Activated gamma-delta T cell treated with anti-CD3 and anti-CD28 coated beads, Interleukin-2, amount 50 U/mL, for 16 hours (primary cell): ENCODE results near the gene GNAI1.

ENCODE experiments used
- DNase-seq: peaks from one replicate; pipeline ENCODE4 v3.0.0-alpha.2; 2020; ENCODE audit warnings: low read depth

Gene GNAI1

DNA sequence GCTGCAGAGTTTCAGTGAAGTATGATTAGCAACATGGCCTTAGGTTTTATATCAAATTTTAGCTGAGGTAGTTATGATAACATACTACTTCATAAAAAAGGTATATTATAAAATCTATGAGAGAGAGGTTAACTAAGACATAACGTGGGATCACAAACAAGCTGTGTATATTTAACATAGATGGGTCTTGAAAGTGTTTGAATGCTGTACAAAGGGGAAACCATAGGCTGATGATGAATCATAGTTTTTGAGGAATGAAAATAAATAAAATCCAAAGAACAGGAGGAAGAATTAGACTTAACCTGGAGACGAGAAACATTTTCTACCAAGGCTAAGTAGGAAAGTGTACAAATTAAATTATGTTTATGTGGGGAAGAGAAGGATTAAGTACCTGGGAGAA, 119.0 kb downstream of the GNAI1 start:
- DNase-seq: no peak

DNA sequence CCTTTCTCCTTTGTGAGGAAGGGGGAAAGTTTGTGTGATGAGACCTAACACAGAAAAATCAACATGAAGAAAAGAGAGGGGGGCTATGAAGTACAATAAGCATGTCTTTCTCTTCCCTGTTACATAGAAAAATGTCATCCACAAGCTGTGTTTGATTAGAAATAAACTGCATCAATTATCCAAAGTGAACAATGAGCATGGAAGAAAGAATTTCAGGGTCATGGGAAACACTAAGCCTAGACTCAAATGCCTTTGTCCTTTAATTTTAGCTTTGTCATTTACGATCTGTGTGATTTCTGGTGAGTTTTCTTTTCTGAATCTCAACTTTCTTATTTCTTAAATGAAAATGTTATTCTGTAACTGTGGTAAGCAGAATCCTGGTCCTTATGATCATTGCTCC, 121.0 kb downstream of the GNAI1 start:
- no peak for DNase-seq

DNA sequence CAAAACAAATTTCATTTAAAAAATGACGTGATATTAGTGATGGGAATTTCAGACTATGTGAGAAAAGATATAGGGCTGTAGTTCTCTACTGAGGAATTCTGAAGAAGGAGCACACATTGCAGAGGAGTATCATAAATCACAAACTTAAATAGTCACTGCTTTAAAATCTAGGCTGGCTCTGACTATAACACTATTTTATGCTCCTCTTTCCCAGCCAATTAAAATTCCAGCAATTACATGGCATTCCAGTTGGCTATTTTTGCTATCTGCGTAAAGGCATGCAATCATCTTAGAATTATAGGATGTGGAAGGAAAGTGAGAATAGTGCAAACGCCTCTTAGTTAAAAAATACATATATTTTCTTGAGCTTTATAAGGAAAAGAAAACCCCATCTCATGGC, 123.1 kb downstream of the GNAI1 start:
- DNase-seq: no peak

DNA sequence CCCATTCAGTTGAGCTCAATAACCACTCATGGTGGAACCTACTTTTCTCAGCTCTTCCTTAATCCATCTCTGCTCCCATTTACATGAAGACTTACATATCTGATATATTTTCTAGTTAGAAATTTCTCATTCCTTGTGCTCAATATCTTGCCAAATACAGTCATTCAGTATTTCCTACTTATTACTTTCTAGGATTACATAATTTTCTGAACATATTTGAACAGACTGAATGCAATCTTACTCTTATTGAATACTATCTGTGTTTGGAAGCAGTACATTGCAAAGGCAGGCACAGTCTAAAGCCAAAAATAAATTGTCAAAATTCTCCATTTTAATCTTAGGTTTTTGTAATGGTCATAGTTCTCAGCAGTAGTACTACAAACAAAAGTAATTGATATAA, 126.0 kb downstream of the GNAI1 start:
- no peak for DNase-seq

DNA sequence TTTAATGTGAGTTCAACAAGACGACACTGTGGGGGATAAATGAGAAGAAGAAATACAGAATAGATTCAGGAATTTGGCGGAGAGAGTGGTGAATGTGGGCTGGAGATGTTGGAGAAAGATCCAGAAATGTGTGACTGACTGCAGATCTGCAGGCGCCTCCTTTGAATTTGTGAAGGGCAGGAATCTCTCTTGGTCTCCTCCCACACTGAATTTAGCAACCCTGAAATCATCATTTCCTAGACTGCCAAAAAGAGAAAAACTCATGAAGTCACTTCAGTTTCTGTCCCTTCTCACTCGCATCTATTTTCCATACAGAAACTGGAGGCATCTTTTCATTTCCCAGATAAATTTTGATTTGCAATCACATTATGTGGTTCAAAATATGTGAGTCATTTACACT, 128.7 kb downstream of the GNAI1 start:
- DNase-seq: no peak

DNA sequence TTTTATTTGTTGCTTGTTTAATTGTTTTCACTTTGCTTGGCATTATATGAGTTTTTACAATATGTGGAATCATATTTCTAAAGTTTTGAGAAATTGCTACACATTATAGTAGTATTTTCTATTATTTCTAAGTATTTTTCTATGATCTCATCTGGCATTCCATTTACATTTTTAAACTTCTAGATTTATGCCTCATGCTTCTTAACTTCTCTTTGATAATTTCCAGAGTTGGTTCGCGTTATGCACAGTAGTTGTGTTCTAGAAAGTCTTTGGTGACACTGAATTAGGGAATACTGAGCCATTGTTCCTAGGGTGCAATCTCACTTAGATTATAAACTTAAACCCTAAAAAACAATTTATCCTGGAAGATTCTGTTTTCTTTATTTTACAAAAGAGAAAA, 129.2 kb downstream of the GNAI1 start:
- no peak for DNase-seq

DNA sequence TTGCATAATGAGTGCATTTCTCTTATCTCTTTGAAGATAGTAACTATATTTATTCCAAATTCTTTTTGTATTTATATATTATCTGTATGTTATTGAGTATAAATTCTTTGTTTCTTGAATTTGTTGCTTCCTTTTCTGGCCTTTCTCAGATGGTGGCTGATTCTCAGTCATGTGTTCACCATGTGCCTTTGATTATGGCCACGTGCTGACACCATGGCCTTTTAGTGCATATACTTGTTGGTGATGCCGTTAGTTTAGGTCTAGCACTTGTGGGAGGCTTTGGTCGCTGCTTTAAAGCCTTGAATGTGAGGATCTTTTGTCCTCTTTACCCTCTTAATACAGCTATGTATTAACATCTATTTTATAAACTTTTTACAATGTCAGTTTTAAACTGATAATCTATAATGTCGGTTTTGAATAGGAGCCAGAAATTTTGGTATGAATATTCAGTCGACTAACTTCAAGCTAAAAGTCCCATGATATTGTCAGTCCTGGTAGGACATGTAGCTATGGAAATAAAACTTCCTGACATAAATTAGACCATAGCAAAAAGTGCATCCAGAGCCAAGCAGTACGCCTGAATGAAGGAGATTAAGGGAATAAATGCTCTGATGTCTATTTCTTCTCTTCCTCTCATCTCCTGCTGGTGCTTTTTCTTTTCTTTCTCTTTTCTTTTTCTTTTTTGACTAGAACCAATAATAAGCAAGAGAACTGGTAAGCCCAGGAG, 130.3 kb downstream of the GNAI1 start:
- DNase-seq: no peak

DNA sequence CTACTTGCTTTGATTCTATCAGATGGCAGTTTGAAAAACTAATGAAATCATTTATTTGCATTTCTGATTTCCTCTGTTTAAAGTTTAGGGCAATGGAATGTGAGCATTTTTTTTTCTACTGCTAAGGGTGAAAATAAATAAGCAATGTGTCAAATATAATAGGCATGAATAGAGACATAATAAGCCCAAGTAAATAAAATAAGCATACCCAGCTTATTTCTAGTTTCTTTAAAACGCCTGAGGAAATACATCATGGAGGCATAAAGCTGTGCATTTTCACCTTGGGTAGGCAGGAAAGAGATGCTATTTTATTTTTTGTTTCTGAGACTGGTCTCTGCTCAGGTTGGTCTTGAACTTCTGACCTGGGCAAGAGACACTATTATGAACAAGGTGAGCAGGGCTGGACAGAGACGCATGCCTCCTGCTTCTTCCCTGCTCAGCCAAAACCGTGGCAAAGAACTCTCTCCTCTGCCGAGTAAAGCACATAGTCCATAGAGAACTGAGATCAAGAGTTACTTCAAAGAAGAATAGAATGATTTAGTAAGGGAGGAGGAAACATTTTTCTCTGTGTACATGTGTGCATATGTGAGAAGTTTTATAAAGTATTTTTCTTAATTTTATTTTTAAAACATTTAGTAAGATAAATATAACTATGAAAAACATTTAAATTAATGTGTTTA, 138.1 kb downstream of the GNAI1 start:
- DNase-seq: no peak

DNA sequence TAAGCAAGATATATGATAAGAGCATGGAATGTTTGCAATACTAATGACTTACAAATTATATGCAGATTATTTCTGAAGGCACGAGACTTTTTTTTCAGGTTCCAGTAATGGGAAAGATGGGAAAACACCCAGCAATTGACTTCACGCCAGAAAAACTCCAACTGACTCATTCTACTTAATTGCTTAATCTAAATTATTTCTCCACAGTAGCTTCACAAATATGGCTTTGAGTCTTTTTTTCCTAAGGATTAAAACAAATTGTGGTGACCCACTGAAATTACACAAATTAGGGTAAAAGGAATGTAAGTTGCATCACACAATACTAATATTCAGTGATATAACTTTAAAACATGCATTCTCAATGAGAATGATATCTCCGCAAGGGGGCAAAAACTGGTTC, 138.7 kb downstream of the GNAI1 start:
- DNase-seq: no peak

DNA sequence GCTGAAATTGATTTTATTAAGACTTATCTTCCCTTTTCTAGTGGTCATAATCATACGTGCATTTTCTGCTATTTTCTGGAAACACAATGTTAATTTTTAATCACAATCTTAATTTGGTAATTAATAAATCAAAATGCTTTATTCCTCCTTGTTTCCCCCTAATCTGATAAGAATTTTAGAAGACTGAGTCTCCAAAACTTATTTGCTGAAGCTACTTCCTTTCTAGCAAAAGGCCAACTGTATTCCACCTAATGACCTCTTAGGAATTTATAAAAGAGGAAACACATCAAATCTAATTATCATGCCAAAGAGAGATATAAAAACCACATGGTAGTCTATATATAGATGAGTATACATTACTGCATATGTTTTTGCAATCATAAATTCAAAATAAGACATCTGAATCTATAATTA, 140.6 kb downstream of the GNAI1 start:
- DNase-seq: no peak
